ENCODE measurements around the gene DNMT3A.
A peak's percentile ranks its signal among the peaks of the same experiment; 100 is the strongest.

DNMT3A gene

GRCh38 chr2:25349397-25349796, 7.7 kb upstream of the DNMT3A start:
- no peak for DNase-seq (ENCODE audit: extremely low read depth, low read depth)
- no peak overlapping the region for H3K4me3 ChIP-seq (replicated peaks; ENCODE audit: low read depth, low read length)
- no peak for TF ChIP-seq CTCF (IDR thresholded peaks at IDR 0.05; ENCODE audit: low read depth, low read length, missing control alignments)

GRCh38 chr2:25347846-25348245, 6.1 kb upstream of the DNMT3A start:
- no peak for DNase-seq (ENCODE audit: extremely low read depth, low read depth)
- TF ChIP-seq CTCF (IDR thresholded peaks at IDR 0.05; ENCODE audit: low read depth, low read length, missing control alignments): no peak
- no peak overlapping the region for H3K4me3 ChIP-seq (replicated peaks; ENCODE audit: low read depth, low read length)

GRCh38 chr2:25347205-25347815, 5.6 kb upstream of the DNMT3A start:
- no peak for TF ChIP-seq CTCF (IDR thresholded peaks at IDR 0.05; ENCODE audit: low read depth, low read length, missing control alignments)
- DNase-seq (ENCODE audit: extremely low read depth, low read depth): no peak

GRCh38 chr2:25343187-25343825, 1.6 kb upstream of the DNMT3A start:
- no peak for TF ChIP-seq CTCF (IDR thresholded peaks at IDR 0.05; ENCODE audit: low read depth, low read length, missing control alignments)
- no peak for DNase-seq (ENCODE audit: extremely low read depth, low read depth)
- no peak overlapping the region for H3K4me3 ChIP-seq (replicated peaks; ENCODE audit: low read depth, low read length)

More at GRCh38 chr2:25347205-25347815, 5.6 kb upstream of the DNMT3A start:
- no peak overlapping the region for H3K4me3 ChIP-seq (replicated peaks; ENCODE audit: low read depth, low read length)

GRCh38 chr2:25342372-25343186, 854 bp upstream of the DNMT3A start:
- DNase-seq (ENCODE audit: extremely low read depth, low read depth): no peak
- TF ChIP-seq CTCF (IDR thresholded peaks at IDR 0.05; ENCODE audit: low read depth, low read length, missing control alignments): peak; percentile 82
- H3K4me3 ChIP-seq (replicated peaks; ENCODE audit: low read depth, low read length): peak overlapping the region; percentile 45

- no peak for TF ChIP-seq CTCF (IDR thresholded peaks at IDR 0.05; ENCODE audit: low read depth, low read length, missing control alignments)
- DNase-seq (ENCODE audit: extremely low read depth, low read depth): no peak
- peak overlapping the region; percentile 49 for H3K4me3 ChIP-seq (replicated peaks; ENCODE audit: low read depth, low read length)
Observed at GRCh38 chr2:25341011-25341727, 556 bp downstream of the DNMT3A start.

All from HFF-Myc (cell line).